HG03520 (cell line): ENCODE measurements around the gene MOB3B.

Experiments used
- ATAC-seq: cut with Tn5 transposase; IDR thresholded peaks from one replicate; pipeline ENCODE4 v1.9.1; 2021; ENCODE audit warnings: mild to moderate bottlenecking, moderate library complexity; ENCODE audit not compliant: unreplicated experiment

Gene MOB3B

GRCh38 chr9:27529316-27530278 is at the start of gene MOB3B:
Gene MOB3B, minus strand, starts transcription at chr9:27529814. Its CDS starts 74,264 bp downstream, at chr9:27455550.
- ATAC-seq: peak; percentile 77

DNA sequence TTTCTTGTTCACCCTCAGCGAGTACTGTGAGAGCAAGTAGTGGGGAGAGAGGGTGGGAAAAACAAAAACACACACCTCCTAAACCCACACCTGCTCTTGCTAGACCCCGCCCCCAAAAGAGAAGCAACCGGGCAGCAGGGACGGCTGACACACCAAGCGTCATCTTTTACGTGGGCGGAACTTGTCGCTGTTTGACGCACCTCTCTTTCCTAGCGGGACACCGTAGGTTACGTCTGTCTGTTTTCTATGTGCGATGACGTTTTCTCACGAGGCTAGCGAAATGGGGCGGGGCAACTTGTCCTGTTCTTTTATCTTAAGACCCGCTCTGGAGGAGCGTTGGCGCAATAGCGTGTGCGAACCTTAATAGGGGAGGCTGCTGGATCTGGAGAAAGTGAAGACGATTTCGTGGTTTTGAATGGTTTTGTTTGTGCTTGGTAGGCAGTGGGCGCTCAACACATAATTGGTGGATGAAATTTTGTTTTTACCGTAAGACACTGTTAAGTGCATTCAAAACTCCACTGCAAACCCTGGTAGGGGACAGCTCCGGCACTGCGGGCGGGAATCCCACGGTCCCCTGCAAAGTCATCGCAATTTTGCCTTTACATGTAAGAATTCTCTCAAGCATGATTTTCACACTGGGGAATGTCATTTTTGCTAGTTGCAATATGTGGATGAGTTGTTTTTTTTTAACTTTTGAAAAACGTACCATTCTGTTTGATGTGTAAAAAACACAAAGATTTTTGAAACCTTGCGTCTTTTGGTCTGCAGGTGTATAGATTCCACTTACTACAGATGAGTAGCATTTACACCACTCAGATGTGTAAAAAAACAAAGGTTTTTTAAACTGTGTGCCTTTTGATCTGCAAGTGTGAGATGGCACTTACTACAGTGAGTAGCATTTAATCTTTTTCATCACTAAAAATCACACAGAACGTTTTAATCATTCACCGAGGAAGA is 44.3 kb upstream of the MOB3B start:
- ATAC-seq: peak; percentile 83

GRCh38 chr9:27572918-27573633 is 43.5 kb upstream of the MOB3B start, which contains the start of gene C9orf72:
Gene C9orf72, minus strand, starts transcription at chr9:27573481. Its CDS starts 6,361 bp downstream, at chr9:27567120.
- peak; percentile 54 for ATAC-seq

DNA sequence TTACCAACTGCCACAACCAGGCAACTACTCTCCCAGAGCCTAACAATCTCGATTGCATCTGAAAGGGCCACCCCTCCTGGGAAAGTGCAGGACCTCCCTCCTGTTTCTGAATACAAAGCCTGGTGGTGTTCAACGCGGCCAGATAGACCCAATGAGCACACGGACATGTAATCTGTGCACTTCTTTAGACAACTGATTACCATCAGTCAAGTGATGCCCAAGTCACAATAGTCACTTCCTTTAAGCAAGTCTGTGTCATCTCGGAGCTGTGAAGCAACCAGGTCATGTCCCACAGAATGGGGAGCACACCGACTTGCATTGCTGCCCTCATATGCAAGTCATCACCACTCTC is 42.9 kb upstream of the MOB3B start:
- peak; percentile 37 for ATAC-seq

GRCh38 chr9:27572061-27572460 is 42.4 kb upstream of the MOB3B start:
- no peak for ATAC-seq

DNA sequence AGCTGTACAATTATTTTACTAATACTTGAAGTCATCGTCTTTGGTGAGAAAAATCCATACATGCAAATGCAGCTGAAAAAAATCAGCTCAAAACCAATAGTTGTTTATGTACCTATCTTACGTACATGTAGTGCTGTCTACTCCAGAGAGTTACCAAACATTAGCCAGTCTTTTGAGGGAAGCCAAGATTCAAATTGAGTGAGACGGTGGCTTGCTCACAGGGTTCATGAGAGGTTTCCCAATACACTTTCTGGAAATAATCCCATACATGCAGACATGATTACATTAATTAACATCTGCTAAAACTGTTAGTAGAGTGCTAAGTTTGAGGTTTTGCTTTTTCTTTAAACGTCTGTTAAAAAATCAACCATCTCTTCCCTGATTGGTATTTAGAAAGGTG is 41.4 kb upstream of the MOB3B start:
- ATAC-seq: no peak

GRCh38 chr9:27569406-27569805 is 39.8 kb upstream of the MOB3B start:
- no peak for ATAC-seq

DNA sequence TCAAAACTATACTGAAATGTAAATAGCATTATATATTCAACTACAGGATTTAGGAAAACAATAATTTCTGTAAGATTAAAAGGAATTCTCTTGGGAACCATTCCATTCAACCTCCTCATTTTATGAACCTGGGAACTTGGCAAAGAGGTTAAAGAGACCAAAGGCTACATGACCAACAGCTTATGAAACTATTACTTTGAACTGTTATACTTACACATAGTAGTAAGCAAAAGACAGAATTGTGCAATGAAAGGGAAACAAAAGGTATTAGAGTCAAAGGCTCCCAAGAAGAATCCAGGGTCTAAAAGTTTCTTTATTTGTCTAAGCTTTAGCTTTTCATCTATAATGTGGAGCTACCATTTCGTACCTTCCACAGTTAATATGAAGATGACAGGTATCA is 36.5 kb upstream of the MOB3B start:
- no peak for ATAC-seq

DNA sequence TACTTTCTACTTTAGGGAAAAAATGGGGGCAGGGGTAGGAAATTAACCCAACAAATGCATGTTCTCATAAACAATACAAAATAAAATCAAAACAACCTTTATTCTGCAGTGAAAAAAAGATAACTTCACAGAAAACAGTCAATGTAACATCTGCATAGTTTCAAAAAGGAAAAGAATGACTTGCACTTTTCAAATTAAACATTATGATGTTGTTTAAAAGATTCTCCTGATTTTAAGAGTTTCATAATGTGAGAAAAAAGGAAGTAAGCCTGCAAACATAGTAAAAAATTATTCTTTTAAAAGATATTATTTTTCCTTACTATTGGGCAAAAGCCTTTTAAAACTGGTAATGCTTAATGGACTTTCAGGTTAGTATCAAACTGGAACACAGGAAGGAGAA is 36.1 kb upstream of the MOB3B start:
- ATAC-seq: no peak

DNA sequence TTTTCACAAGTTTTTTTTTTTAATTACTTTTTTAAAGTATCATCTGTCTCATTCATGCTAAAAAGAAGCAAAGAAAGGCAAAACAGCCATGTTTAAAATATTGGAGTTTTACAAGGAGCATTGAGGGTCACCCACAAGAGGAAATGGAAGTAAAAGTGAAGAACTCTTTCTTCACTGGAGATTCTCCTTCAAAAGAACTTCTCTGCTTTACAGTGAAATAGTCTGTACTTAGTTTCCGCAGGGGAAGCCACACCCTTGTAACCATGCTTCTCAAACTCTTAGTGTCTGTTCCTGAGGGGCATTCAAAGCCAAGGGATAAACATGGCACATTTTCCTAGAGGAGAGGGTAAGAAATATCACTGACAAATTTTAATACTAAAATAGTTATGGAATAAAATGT is 35.1 kb upstream of the MOB3B start:
- peak; percentile 39 for ATAC-seq

DNA sequence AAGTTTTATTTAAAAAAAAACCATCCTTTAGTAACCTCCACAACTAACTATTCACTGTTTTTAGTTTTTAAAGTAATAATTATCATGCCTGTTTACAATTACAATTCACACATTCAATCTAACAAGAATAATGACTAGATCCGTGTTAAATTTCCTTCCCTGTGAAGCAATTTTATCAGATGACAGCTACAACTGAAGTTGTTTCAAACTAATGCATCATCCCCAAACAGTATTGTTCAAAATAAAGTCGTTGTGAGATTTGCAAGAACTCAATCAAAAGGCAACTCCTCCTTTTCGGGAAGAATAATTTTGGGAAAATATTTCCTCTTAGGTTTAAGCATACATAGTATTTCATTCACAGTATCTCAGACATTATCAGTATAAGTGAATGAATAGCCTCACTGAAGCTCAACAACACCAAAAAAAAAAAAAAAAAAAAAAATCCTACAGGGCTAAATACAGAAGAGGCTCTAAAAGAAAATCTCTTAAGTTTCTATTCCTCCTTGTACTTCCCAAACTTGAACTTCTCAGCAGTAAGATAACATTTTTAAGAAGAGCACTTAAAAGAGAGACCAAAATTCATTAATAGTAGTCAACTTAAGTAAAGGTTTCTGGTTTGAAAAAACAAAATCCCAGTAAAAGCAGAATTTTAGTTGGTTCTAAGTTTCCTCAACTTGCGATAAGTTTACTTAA is 34.3 kb upstream of the MOB3B start:
- no peak for ATAC-seq

DNA sequence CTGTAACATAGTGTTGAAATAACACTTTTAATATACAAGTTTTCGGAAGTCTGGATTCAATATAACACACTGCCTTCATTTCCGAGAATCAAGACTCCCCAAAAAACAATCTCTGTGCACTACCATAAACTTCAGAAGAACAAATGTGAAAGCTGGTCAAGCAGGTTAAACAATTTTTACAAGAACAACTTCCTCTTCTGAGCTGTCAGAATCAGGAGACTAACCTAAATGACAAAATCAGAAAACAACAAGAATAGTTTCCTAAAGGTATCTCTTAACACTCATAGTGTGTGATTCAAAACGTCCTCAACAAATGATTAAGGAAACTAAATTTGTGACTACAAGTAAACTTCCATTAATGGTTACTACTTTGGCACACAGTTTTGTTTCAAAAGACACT is 32.1 kb upstream of the MOB3B start:
- no peak for ATAC-seq

GRCh38 chr9:27560457-27560856 is 30.8 kb upstream of the MOB3B start:
- ATAC-seq: no peak

DNA sequence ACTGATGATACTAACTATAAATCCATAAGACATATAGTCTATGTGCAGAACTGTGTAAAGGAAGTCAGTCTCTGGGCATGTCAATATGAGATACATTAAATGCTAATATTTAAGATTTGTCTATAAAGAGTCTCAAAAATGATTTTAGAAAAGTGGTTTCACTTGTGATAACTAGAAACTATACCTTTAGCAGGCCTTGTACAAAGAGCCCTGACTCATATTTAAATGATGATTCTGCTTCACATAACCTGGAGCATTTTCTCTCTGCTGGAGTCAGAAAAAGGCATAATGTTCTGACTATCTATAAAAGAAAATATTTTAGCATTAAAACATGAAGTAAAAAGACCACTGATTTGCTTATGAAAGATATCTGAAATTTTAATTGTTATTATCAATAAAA is 28.7 kb upstream of the MOB3B start:
- ATAC-seq: no peak

GRCh38 chr9:27556470-27556869 is 26.9 kb upstream of the MOB3B start:
- ATAC-seq: no peak

- ATAC-seq: no peak
Measured at GRCh38 chr9:27554712-27555111, 25.1 kb upstream of the MOB3B start.

GRCh38 chr9:27549196-27549755 is 19.7 kb upstream of the MOB3B start:
- no peak for ATAC-seq

DNA sequence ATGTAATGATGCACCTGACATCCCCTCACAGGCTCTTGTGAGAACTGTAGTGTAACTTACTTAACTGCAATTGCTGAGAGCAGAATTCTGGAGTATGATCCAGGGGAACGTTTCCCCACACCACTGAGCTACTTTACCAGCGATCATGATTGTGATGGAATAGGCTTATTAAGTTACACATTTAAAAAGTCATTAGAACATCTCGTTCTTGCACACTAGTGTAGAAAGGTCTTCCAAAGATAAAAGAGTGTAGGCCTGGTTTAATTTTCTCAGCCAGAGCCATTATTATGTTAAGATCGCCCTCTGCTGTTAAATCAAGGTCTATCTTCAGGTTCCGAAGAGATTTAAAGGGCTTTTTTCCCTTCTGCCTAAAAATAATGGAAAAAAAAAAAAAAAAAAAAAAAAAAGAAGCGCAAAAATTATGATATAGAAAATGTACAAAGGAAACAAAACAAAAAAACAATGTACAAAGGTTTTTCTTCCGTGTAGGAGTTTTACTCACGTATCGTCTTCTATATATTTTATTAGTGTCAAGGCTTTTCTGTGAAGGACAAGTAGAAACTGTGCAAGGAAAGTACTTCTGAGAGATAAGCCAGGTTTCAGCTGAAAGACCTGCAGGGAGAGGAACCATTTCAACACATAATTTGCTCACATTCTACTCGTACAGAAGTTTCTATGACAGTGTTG is 18.6 kb upstream of the MOB3B start:
- no peak for ATAC-seq

- ATAC-seq: no peak
Measured at GRCh38 chr9:27545471-27545870, 15.9 kb upstream of the MOB3B start.
